ENCODE measurements around the gene SCAMP2.

- TF ChIP-seq, protein P1, sequence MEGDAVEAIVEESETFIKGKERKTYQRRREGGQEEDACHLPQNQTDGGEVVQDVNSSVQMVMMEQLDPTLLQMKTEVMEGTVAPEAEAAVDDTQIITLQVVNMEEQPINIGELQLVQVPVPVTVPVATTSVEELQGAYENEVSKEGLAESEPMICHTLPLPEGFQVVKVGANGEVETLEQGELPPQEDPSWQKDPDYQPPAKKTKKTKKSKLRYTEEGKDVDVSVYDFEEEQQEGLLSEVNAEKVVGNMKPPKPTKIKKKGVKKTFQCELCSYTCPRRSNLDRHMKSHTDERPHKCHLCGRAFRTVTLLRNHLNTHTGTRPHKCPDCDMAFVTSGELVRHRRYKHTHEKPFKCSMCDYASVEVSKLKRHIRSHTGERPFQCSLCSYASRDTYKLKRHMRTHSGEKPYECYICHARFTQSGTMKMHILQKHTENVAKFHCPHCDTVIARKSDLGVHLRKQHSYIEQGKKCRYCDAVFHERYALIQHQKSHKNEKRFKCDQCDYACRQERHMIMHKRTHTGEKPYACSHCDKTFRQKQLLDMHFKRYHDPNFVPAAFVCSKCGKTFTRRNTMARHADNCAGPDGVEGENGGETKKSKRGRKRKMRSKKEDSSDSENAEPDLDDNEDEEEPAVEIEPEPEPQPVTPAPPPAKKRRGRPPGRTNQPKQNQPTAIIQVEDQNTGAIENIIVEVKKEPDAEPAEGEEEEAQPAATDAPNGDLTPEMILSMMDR (conservative IDR thresholded peaks at IDR 0.05 in 1 of 2, IDR thresholded peaks at IDR 0.05 in 1 of 2; ENCODE audit: extremely low read depth in 1 of 2, insufficient read depth in 1 of 2, low read depth in 1 of 2, low read length in 2 of 2): peak; percentile 30 to 78
- no peak for TF ChIP-seq EZH2 (IDR thresholded peaks at IDR 0.05; ENCODE audit: borderline replicate concordance, low read length)
Measured at GRCh38 chr15:74817370-74817737, 55.8 kb downstream of the SCAMP2 start.
